ENCODE results near the gene PTPRN2.
"Not testable (repeated sequence)": the region's sequence is repeated elsewhere in the genome, so short reads cannot be mapped to it uniquely, and the experiment has no call there.

The PTPRN2 gene

DNA sequence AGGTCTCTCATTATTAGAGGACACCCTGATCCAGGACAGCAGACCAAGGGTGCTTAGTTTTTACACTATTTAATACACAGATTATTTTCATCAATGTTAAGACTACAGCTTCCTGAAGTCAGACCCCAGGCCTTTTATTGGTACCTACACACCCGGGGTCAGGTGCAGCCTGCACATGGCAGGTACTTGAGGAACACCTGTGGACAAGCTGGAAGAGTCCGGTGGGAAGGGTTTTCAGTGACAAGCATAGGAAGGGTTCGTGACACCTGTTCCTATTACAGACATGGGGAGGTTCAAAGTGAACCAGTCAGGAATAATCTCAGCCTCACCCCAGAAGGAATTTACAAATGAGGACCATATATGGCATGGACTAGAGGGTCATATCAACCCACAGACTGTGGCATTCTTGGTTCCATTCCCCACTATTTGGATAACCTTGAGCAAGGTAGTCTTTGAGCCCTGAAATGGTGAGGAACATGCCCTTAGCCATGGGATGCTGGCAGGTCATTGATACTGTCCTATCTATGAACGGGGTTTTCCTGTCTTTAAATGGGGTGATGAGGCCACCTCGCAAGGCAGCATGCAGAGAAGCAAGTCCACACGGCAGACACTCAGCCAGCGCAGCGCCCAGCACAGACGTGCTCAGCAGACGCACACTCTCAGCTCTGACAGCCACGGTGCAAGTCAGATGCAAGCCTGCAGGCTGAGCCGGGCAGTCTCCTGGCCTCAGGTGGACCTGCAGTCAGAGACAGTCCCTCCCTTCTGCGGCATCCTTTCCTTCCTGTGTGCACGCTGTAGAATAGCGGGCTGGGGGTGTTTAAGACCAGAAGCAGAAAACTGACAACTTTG lies 624.9 kb downstream of the PTPRN2 start:
- DNase-seq = no peak

- DNase-seq = no peak
Observed at GRCh38 chr7:157961731-157962457, 625.7 kb downstream of the PTPRN2 start.

DNA sequence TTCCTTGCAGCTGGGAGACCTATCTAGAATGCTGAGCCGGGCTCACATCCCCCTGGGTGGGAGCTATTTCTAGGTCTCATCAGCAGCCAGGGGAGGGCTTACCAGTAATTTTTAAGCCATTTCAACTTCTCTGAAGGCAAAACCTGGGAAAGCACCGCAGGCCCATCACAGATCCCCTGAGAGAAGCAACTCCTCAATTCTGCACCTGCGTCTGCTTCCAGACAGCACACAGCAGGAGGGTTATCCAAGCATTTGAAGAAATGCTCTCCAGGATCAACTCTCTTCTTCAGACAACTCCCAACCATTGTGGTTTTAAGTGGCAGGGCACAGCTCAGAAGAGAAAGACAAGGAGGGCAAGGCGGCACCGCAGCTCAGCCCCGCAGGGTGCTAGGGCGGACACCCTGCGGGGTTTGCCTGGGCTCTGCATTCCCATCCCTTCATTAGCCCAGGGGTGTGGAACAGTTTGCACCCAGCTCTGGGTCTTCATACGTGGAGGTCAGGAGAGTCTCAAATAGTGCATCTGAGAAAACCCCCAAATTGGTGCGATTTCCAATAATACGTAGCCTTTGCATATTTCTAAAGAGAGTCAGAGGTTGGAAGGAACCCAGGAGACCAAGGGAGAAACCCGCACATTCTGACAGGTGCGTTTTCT lies 632.1 kb downstream of the PTPRN2 start:
- DNase-seq = no peak

GRCh38 chr7:157954901-157955300 lies 632.7 kb downstream of the PTPRN2 start:
- DNase-seq = no peak

- no peak for DNase-seq
Observed at GRCh38 chr7:157952841-157953645, 634.6 kb downstream of the PTPRN2 start.

- DNase-seq = no peak
Observed at GRCh38 chr7:157952050-157952667, 635.5 kb downstream of the PTPRN2 start.

DNA sequence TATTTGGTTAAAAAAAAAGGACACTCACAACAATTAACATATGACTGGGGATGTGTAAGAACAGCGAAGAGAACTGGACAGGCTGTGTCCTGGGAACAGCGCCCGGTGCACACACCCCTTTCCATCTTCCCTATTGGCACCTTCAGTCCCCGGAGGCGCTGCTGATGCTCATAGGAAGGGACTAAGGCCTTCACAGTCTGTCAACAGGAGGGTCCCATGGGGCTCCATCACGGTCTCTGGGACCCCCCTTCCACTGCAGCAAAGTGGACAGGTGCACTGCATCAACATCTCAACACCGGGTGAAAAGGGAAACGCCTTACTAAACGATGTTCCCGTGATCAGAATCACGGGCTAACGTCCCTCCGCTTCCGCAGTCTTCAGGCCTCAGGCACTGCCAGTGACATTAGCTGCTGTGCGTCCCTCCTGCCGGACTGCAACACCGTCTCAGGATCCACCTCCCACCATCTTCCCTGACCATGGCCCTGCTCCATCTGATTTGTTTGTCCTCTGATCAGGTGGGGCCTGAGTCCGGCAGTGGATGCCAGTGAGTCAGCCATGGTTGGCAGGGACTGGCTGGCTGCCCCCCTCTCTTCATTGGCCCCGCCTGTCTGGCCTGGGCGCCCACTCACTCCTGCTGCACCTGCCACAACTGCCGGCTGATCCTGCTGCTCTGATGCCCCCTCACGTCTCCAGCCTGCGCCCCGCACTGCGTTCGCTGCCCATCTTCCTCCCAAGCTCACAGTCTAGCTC lies 636.1 kb downstream of the PTPRN2 start:
- no peak for DNase-seq

DNA sequence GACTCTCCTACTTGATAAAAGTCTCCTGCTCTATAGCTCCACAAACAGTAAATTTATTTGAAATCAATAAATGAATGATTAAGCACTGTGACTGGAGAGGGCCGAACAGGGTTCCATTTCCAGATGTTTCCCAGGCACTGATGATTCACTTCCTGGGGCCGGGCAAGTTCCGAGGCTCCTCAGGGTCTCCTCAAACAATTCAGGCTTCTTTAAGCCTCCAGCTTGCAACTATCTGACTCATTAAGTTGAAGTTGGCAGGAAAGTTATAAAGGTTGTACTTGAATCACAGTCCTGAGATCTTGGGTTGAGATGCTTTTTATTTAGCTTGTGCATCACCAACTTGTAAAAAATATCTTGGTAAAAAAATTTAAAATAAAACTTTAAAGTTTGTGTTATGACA lies 637.9 kb downstream of the PTPRN2 start:
- no peak for DNase-seq

DNA sequence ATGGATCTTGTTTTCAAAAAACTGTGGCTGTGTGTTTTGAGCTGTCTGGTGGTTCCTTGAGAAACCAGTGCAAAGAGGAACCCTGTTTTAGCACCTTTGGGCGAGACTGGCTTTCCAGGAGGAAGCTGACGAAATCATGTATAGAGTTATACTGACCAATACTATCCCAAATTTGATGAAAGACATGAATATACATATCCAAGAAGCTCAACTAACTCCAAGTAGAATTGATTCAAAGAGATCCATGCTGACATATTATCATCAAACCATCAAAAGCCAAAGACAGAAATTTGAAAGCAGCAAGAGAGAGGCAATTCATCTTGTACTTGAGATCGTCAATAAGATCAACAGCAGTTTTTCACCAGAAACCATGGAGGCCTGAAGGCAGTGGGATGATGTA lies 640.1 kb downstream of the PTPRN2 start:
- DNase-seq = no peak

GRCh38 chr7:157946398-157947060 lies 641.1 kb downstream of the PTPRN2 start:
- DNase-seq = no peak

GRCh38 chr7:157945401-157945800 lies 642.2 kb downstream of the PTPRN2 start:
- DNase-seq = no peak

- DNase-seq = no peak
Observed at GRCh38 chr7:157944734-157945291, 642.8 kb downstream of the PTPRN2 start.

- no peak for DNase-seq
Observed at GRCh38 chr7:157944051-157944450, 643.6 kb downstream of the PTPRN2 start.

DNA sequence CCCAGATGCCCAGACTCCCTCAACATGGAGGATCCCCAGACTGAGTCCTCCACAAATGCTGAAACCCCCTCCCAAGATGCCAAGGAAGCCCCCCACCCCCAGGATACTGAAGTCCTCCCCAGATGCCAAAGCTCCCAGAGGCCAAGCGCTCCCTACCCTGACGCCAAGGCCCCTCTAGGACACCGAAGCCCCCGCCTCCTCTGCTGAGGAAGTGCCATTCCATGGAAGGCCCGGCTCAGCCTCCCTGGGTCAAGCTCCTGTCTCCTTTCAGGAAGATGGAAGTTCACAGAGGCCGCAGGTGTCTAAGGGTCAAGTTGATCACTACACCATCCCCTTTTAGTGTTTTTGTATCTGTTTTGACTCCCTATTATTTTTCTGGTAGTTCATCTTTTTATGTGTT lies 644.1 kb downstream of the PTPRN2 start:
- DNase-seq = no peak

- DNase-seq = no peak
Observed at GRCh38 chr7:157941210-157941609, 646.4 kb downstream of the PTPRN2 start.

DNA sequence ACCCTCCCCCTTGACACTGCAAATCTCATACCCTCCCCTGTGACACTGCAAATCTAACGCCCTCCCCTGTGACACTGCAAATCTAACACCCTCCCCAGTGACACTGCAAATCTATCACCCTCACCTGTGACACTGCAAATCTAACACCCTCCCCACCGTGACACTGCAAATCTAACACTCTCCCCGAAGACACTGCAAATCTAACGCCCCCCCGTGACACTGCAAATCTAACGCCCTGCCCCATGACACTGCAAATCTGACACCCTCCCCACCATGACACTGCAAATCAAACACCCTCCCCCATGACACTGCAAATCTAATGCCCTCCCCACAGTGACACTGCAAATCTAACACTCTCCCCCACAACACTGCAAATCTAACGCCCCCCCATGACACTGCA lies 647.1 kb downstream of the PTPRN2 start:
- no peak for DNase-seq

DNA sequence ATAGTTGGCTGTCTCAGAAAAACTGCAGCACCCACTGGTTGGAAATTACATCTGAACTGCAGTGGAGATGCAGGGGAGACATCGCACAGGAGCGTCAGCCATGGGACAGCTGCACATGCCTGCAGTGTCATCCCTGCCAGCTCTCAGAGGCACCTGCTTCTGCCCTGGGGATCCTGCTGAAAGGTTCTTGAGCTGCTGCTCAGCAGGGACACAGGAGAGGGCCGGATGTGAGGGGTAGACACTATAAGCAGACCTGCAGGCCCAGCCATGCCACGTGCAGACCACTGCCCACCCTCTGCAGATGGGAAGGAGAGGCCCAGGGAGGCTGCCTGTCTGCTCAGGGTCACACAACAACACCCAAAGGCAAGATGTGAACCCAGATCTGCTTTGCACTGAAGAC lies 649.4 kb downstream of the PTPRN2 start:
- DNase-seq = no peak

DNA sequence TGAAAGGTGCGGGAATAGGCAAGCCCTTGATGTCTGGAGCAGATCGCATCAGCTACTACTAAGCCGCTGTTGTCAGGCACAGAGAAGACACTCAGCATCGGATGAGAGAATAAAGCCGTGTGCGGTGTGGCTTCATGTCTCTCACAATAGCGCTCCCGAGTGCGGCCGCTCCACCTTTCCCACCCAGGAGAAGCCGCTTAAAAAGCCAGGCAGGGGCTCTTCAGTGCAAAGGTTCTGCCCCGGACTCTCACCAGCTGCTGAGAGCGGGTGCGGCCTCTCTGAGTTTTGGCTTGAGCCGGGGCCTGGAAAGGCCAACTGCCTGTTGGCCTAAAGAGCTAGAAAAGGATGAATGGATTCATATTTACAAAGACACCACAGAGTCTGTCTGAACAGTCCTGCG lies 650.2 kb downstream of the PTPRN2 start:
- DNase-seq = no peak

- DNase-seq = no peak
Observed at GRCh38 chr7:157936976-157937375, 650.6 kb downstream of the PTPRN2 start.

- DNase-seq = not testable (repeated sequence)
Observed at GRCh38 chr7:157935721-157936120, 651.9 kb downstream of the PTPRN2 start.

All from fibroblast of skin of abdomen (primary cell).